Thoracic aorta endothelial cell (primary cell): ENCODE data around the gene FAM180A. TPM values are rescaled to one million over a fixed set of nuclear protein-coding genes. Genes with fewer than 3 reads are reported as not detected.

Source experiments
- total RNA-seq: library from RNA; depleted of rRNA; stranded (reverse); fragments of >200 nt; gene quantifications from 2 replicates; pipeline ENCODE4 v1.2.3, GENCODE V29; 2012

FAM180A gene
- not detected in 2 replicates for total RNA-seq

GRCh38 chr7:135748770-135749169, at the start of gene FAM180A:
TSS of gene FAM180A (minus strand) at chr7:135748813. CDS start at chr7:135748580, 233 bp downstream.

GRCh38 chr7:135728136-135728669, 20.4 kb downstream of the FAM180A start, which contains the start of gene SLC13A4:
TSS of gene SLC13A4 (minus strand) at chr7:135728186. CDS start at chr7:135727496, 690 bp downstream.

Other genes with a start within 250 kb of the FAM180A start
- gene CNOT4, start 238.7 kb downstream of the FAM180A start, total RNA-seq: 15.0 and 17.7 TPM in 2 replicates
- 137 and 148 TPM in 2 replicates for gene NUP205, start 190.9 kb downstream of the FAM180A start, total RNA-seq
- 19.5 and 24.8 TPM in 2 replicates for gene STMP1, start 86.3 kb downstream of the FAM180A start, total RNA-seq
- gene SLC13A4, start 20.6 kb downstream of the FAM180A start, total RNA-seq: not detected in 2 replicates
- 249 and 281 TPM in 2 replicates for gene MTPN, start 228.5 kb upstream of the FAM180A start, total RNA-seq